Cardiac muscle cell (in vitro differentiated cells and primary cell): ENCODE data around the gene ALX4. TPM values are rescaled to one million over a fixed set of nuclear protein-coding genes. Genes with fewer than 3 reads are reported as not detected.

ENCODE experiments used
- DNase-seq, 2 donors: peaks; one replicate each; pipeline versions ENCODE4 v3.0.0 to v3.0.0-alpha.2; 2010 to 2017; ENCODE audit warnings: low read depth in 1 of 2, low spot score in 1 of 2
- H3K27ac ChIP-seq: fragments of 200-600 bp; sonication (generic); 2 replicates; pipeline ENCODE4 v1.5.1; 2016
- H3K27me3 ChIP-seq: fragments of 200-600 bp; sonication (generic); 2 replicates; pipeline ENCODE4 v1.6.0; 2016; ENCODE audit warnings: control low read depth
- H3K36me3 ChIP-seq: fragments of 200-600 bp; sonication (generic); 2 replicates; pipeline ENCODE4 v1.5.1; 2016; ENCODE audit warnings: control low read depth
- H3K4me1 ChIP-seq: fragments of 200-600 bp; sonication (generic); 2 replicates; pipeline ENCODE4 v1.8.1; 2017; ENCODE audit warnings: low read depth, mild to moderate bottlenecking, mixed run types
- H3K4me3 ChIP-seq: fragments of 200-600 bp; sonication (generic); 2 replicates; pipeline ENCODE4 v1.5.1; 2016; ENCODE audit warnings: mild to moderate bottlenecking
- H3K9me3 ChIP-seq: fragments of 200-600 bp; sonication (generic); 2 replicates; pipeline ENCODE4 v1.5.1; 2017; ENCODE audit warnings: low read depth, mild to moderate bottlenecking, control low read depth
- polyA plus RNA-seq: library from polyadenylated mRNA; unstranded; fragments of >200 nt; fragmentation: Nextera tagmentation; extraction: Ambion mirVana; gene quantifications from 2 replicates; pipeline ENCODE4 v1.2.1, GENCODE V29; 2016
- total RNA-seq: library from RNA; depleted of rRNA; stranded (reverse); fragments of >200 nt; gene quantifications from 2 replicates; pipeline ENCODE4 v1.2.3, GENCODE V29; 2016
- TF ChIP-seq, protein P1 (sequence below): IDR thresholded peaks from 2 replicates; pipeline ENCODE4 v1.5.1; 2012; ENCODE audit warnings: low read depth, mild to moderate bottlenecking, low read length

ALX4 gene
- 0.15 and 0.18 TPM in 2 replicates for total RNA-seq
- polyA plus RNA-seq = not detected in 2 replicates

GRCh38 chr11:44309478-44310205, at the start of gene ALX4:
Gene ALX4 (minus strand): TSS chr11:44310139. CDS start chr11:44310062, 77 bp downstream.
- H3K27me3 ChIP-seq = peaks cover 100% of the 10 kb centered on the region
- no peaks in the 10 kb centered on the region for H3K36me3 ChIP-seq
- H3K4me3 ChIP-seq = peak within 1 kb of the TSS; percentile 29
- TF ChIP-seq, protein P1, sequence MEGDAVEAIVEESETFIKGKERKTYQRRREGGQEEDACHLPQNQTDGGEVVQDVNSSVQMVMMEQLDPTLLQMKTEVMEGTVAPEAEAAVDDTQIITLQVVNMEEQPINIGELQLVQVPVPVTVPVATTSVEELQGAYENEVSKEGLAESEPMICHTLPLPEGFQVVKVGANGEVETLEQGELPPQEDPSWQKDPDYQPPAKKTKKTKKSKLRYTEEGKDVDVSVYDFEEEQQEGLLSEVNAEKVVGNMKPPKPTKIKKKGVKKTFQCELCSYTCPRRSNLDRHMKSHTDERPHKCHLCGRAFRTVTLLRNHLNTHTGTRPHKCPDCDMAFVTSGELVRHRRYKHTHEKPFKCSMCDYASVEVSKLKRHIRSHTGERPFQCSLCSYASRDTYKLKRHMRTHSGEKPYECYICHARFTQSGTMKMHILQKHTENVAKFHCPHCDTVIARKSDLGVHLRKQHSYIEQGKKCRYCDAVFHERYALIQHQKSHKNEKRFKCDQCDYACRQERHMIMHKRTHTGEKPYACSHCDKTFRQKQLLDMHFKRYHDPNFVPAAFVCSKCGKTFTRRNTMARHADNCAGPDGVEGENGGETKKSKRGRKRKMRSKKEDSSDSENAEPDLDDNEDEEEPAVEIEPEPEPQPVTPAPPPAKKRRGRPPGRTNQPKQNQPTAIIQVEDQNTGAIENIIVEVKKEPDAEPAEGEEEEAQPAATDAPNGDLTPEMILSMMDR = no peak
- no peaks in the 10 kb centered on the region for H3K9me3 ChIP-seq
- peaks cover 11% of the 10 kb centered on the region for H3K4me1 ChIP-seq
- peak; percentile 34 to 72 for DNase-seq
- H3K27ac ChIP-seq = no peak within 1 kb of the TSS

DNA sequence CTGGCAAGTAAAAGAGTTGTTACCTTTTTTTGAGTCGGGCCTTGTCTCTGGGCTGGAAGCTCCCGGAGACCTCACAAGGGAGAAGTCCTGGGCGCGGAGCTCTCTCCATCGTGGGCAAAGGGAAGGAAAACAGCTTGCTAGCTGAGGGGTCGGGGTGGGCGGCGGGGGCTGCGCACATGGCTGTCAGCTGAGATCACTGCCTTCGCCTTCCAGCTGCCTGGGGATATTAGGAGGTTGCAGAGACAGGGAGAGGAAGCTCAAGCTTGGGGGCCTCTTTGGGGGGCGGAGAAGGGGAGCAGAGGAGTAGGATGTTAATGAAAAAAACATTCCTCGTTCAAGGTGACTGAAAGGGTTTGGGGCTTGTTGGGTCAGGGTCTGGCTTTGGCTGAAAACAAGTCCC, 49.2 kb upstream of the ALX4 start:
- H3K27me3 ChIP-seq = peaks cover 3% of the 10 kb centered on the region
- no peak overlapping the region for H3K27ac ChIP-seq
- no peak overlapping the region for H3K4me3 ChIP-seq
- no peaks in the 10 kb centered on the region for H3K36me3 ChIP-seq
- DNase-seq = no peak
- TF ChIP-seq, protein P1 = no peak
- H3K4me1 ChIP-seq = no peaks in the 10 kb centered on the region
- H3K9me3 ChIP-seq = no peaks in the 10 kb centered on the region

GRCh38 chr11:44358713-44359112, 48.8 kb upstream of the ALX4 start:
- Histone ChIP-seq H3K4me1 (no peaks in the 10 kb centered on the region), H3K9me3 (no peaks in the 10 kb centered on the region), H3K27me3 (peaks cover 3% of the 10 kb centered on the region), H3K4me3 (no peak overlapping the region), H3K36me3 (no peaks in the 10 kb centered on the region), H3K27ac (no peak overlapping the region)
- DNase-seq = no peak
- TF ChIP-seq, protein P1 = no peak

DNA sequence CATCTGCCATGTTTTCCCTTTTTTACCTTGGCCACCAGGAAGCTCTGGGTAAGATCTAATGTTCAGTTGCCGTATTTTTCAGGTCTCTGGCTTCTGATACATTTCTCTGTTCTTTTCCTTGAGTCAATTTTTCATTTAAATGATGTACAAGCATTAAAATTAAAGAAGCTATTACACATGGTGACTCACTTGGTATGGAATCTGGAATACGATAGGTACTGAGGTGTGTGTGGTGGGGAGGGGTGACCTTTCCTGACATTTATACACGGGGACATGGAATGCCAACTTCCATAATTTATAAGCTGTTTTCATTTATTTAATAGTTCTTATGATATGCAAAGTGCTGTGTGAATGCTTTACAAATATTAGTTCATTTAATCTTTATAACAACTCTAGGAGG, 47.8 kb upstream of the ALX4 start:
- TF ChIP-seq, protein P1 = no peak
- Histone ChIP-seq H3K27ac (no peak overlapping the region), H3K9me3 (no peaks in the 10 kb centered on the region), H3K36me3 (no peaks in the 10 kb centered on the region), H3K27me3 (peaks cover 3% of the 10 kb centered on the region), H3K4me1 (no peaks in the 10 kb centered on the region), H3K4me3 (no peak overlapping the region)
- no peak for DNase-seq

- no peak overlapping the region for H3K27ac ChIP-seq
- DNase-seq = no peak
- TF ChIP-seq, protein P1 = no peak
- H3K9me3 ChIP-seq = no peaks in the 10 kb centered on the region
- H3K27me3 ChIP-seq = peaks cover 3% of the 10 kb centered on the region
- H3K4me1 ChIP-seq = no peaks in the 10 kb centered on the region
- no peak overlapping the region for H3K4me3 ChIP-seq
- H3K36me3 ChIP-seq = no peaks in the 10 kb centered on the region
Observed at GRCh38 chr11:44356351-44356750, 46.4 kb upstream of the ALX4 start.
